Hepatic stellate cell (primary cell): Measurements from ENCODE around the gene AFDN.

Source experiments
- DNase-seq: peaks from one replicate; pipeline ENCODE4 v3.0.0; 2011; ENCODE audit warnings: low spot score

The AFDN gene

DNA sequence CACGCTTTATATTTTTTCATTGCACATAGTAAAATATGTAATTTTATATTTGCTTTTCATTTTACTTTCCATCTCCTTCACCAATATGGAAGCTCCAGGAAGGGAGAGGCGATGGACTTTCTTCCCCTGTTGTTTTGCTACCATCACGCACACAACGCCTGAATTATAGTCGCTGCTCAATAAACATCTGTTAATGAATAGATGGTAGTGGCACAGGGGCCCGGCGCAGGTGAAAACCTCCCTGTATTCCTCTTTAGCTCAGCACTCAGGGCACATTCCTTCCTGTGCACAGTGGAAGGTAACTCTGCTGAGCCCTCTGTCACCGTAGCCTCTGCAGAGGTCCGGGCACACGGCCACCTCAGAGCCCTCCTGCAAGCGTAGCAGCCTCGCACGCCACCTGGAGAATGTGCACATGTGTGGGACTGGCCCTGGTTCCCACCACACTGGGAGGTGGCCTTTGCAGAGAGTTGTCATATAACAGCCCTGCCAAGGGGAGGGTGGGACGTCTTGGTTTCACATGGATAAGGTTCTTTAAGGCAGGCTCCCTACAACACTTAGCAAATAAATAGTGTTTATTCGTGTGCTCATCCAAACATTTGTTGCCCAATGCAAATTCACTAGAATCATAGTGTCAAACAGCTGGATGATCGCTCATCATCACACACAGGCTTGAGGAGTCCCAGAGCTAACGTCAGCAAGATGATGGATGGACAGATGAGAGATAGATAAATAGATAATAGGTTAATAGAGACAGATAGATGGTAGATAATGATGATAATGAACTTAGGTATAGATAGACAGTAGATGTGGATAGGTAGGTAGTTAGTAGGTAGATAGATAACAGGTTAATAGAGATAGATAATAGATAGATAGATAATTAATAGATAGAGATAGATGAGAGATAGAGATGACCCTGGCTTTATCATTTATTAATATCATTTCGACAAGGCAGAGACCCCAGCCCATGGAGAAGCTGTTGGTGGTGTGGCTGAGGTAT is 32.3 kb upstream of the AFDN start:
- no peak for DNase-seq

DNA sequence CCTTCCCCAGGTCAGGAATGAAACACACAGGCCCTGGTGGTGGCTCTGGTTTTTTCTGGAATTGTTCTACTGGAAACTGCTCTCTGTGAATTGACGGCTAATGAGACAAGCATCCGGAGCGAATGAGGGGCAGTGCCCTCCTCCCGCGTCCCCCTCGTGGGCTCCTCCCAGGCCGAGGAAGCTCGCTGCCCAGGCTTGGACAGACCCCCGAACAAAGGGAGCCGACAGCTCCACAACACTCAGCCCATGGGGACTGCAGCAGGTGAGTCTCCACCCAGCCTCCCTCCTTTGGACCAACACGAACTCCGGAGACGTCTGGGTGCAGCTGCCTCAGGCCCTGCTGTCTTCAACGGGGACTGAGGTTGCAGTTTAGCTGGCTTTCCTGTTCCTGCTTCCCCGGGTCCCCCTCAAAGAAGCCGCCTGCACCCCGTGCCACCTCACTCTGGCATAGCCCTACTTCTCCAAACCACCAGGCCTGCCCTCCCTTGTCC is 31.3 kb upstream of the AFDN start:
- DNase-seq = no peak

DNA sequence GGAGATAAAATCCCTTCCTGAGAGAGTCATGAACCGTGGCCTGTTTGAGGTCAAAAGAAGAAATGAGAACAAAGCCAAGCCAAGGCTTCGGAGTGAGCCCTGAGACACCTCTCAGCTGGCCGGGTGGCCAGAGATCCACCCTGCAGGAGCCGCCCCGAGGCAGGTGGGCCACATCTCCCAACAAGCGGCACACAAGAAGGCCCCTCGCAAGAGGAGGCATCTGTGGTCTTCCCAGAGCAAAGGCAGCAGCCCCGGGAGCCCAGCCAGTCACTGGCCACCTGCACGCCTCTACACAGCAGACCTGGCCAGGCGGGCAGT is 30.9 kb upstream of the AFDN start:
- no peak for DNase-seq

DNA sequence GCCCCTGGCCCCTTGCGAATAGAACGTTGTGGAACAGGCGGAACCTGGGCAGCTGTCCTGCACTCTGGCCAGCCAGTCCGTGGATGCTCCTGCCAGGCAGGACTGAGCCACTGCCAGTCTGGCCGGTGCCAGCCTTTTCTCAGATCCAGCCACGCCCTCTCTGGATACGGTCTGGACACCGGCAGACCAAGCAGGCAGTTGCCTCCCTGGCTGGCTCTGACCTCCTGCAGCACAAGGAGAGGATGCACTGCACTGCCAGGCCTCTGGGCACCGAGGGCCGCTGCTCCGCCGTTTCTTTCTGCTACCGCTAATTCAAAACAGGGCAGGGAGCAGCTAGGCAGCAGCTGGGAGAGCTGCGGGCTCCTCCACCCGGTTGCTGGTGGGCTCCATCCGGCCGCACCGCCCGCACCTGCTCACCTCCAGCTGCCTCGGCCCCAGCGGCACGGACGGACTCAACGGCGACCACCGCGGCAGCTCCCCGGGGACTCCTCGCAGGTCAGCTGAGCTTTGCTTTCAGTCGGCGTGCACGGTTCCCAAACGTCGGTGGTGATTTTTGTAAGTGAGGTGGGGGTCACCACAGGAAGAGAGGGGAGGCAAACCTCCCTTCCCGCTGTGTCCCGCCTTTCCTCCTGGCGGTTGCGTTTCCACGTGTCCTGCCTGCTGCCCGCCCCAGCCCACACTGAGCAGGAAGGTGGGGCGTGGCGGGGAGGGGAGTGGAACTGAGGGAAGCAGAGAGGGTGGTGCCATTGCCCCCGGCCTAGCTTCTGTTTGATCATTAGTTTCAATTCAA is 30.3 kb upstream of the AFDN start:
- DNase-seq = no peak

DNA sequence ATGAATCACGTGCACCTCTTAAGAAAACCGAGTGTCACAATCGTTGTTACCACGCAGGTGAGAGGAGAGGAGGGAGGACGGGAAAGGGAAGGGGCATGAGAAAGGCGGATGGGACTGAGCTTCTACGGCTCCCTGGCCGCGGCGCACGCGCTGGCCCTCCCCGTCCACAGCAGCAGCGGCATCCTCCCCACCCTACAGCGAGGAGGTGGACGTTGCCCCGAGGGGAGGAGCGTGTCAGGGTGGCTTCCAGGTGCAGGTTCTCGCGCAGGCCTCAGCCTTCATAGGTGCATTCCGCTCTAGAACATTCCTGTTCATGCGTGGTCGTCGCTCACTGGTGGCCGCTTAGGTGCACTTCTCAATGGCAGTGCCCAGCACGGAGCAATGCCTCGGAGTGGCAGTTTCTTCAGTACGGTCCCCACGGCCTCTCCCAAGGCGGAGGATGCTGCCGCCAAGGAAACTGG is 29.7 kb upstream of the AFDN start:
- DNase-seq = no peak

DNA sequence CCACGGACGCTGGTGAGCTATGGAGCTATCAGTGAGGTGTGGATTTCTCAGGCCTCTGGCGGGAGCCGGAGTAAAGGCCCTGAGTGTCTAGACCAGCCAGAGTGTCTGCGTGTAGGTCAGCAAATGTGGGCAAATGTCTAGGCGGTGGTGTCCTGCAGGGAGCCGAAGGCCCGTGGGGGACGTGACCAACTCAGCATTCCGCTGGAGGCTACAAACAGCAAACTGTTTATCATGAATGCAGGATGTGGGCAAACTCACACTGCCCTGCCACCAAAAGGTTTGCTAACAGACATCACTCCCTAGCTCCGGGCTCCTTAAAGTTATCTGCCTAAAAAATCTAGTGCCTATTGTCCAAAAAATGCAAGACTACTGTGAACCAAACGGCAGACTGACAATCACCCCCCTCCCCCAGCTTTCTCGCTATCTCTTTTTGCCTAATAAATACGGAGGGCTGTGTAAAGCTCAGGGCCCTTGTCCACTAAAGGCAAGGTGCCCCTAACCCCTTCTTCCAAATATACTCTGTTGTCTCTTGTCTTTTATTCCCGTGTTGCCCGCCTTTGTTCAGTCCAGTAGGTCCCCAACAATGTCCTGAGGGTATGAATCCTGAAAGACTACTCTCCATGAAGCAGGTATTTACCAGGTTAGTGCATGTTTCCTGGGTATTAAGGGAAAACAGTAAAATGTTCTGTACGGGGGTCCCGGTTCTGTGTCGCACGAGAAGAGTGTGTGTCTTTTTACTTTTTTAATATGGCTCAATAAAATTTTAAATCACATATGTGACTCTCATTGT is 29.0 kb upstream of the AFDN start:
- no peak for DNase-seq

DNA sequence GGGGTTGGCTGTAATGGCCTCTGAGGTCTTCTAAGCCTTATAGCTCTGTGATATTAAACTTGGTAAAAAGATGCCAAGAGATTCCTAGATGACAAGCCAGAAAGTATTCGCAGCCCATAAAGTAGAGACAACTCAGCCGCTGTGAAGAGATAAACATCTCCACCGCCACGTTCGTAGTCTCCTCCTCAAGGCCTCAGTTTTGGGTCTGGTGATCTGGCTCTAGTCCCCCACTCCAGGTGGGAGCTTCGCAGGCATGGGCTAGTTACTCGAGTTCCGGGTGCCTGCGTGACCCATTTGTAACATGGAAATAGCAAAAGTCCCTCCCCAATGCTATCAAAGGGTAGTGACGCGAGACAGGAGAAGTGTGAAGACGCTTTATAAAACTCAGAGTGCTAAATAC is 28.3 kb upstream of the AFDN start:
- DNase-seq = no peak

DNA sequence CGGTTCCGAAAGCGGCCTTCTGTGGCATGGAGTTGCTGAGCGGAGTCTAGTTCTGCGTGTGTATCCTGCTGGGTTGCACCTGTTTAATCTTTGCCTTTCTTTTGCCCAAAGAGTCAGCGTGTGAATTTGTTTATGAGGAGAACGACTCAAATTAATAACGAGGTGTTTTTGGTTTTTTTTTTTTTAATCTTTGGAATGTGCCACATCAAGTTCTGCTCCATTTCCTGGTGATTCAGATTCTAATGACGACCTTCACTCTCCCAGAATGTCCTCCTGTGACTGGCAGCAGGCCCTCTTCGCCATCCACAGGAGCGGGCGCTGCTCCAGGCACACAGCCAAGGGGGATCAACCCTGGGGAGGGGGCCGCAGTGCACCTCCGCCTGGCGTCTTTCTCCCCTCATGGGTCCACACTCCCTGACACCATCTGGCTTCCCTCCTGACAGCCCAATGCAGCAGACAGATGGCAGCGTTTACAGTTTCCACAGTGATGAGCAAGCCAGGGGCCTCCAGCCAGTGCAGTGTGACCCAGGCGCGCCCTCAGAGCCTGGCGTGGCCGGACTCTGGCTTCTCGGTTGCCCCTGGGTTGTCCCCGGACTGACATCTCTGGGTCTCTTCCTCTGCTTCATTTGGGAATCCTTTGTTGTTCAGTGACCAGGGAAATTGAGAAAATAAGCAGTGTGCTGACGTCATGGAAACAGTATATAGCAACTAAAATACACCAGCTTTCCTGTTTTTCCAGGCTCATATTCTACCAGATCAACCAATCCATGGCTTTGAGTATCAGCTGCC is 27.5 kb upstream of the AFDN start:
- DNase-seq = no peak

DNA sequence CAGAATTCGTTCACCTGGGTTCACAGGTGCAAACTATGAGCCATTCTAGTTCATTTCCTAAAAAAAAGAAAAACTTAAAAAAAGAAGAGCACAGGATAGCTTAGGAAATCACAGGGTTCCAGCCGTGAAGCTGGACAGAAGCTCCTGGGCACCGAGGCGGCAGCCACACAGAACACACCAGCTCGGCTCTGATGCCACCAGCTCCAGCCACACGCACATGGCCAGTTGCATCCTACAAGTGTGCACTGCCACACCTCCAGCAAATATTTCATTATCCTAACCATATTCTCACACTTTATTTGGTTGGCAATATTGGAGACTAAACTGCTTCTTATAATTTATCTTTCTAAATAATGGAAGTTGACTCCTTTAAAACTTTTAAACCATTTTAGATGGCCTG is 26.2 kb upstream of the AFDN start:
- DNase-seq = no peak

DNA sequence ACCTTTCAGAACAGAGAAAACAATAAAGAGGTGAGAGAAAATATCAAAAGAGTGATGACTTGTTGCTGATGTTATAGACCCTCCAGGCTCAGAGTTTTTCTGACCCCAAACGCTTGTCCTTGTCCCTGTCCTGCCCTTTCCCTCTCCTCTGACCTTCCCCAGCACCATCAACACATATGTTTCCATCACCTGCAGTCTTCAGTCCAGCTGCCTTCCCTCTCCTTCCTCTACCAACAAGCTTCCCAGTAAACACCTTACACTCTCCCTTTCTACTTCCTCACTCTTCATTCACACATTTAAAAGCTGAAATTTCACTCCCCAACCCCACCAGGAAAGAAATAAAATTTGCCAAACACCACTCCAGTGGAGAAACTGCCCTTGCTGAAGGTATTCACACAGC is 25.4 kb upstream of the AFDN start:
- no peak for DNase-seq

DNA sequence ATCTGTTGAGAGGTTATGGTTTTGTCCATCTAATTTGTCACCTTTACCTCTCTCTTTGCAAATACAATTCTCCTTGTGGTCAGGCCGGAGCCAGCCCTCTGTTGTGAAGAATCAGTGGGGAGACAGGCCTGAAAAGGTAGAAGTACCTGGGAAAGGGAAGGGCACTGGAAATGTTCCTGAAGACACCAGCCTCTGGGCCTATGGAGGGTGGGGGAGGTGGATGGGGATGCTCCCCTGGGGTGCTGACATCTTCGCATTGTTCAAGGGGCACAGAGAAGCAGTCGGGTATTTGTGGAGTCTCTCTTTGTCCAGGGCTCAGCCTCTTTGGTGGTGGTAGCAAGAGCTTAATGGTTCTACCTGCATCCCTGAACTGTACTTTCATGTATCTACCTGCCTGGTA is 24.4 kb upstream of the AFDN start:
- DNase-seq = no peak

DNA sequence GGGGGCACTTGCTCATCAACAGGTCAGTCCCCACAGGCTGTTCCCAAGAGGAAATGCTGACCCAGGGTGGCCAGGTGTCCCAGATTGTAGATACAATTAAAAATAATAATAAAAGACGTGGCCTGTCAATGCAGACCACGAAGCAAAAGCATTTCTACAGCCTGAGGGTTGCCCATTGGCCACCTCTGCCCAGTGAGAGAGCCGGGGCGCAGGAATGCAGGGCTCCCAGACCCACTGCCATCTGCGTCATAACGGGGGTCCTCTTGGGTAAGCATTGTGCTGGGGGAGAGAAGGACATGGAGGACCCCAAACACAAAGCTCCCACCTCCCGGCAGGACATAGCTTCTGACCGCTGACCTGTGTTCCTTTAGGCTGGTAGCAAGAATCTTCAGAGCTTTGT is 22.9 kb upstream of the AFDN start:
- no peak for DNase-seq

DNA sequence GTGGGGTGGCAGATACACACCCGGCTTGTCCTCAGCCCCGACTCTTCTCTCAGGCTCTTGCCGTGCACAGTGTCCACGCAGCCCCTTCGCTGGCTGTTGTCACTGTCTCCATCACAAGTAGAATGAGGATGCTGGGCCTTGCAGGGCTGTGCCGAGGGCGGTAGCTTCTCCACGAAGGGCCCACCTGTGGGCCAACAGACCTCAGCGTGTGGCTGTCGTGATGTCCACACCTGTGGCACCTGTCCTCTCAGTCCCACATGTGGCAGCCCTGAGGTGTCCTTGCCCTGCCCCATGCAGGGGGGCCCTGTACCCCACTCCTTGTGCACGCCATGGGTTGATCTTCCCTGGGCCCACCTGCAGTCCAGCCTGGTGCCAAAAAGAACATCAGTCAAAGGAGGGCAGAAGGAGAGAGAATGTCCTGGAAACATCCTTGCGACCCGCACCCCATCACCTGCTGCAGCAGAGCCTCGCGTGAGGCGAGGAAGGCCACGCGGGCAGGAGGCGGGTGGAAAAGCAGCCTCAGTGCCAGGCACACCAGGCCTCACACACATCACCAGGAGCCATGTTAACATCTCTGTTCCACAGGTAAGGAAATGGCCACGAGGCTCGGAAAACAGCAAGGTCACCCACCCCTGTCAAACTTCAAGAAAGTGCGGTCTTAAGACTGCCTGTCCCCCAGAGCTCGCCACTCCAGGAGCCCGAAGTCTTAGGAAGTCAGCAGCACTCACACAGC is 22.3 kb upstream of the AFDN start:
- no peak for DNase-seq

DNA sequence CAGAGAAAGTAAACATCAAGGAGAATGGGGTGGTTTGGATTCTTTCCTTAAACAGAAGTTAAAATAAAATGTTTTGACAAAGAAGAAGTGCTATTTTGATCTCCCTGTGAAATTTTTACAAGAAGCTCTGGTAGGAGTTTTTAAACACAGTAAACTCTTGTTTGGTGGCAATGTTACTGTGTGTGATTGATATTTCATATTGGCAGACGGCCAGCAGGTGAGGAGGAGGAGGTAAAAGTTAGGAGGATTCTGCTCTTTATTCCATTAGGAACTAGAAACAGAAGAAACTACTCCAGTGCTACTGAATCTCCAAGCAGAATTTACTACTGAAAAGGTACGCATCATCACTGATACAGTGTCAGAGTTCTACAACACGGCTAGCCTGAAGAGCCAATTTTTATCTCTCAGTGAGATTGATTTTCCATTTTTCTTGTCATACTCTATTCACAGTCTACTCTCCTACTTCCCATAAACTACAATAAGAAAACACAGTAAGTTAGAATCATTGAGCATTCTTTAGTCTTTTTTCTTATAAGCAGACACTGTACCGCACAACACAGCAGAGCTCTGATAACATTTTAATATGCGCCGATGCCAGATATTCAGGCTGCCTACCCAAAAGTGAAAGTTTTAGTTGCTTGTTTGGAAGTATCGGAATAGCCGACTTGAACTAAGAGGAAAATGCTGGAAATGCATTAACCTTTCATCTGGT is 21.2 kb upstream of the AFDN start:
- DNase-seq = no peak

DNA sequence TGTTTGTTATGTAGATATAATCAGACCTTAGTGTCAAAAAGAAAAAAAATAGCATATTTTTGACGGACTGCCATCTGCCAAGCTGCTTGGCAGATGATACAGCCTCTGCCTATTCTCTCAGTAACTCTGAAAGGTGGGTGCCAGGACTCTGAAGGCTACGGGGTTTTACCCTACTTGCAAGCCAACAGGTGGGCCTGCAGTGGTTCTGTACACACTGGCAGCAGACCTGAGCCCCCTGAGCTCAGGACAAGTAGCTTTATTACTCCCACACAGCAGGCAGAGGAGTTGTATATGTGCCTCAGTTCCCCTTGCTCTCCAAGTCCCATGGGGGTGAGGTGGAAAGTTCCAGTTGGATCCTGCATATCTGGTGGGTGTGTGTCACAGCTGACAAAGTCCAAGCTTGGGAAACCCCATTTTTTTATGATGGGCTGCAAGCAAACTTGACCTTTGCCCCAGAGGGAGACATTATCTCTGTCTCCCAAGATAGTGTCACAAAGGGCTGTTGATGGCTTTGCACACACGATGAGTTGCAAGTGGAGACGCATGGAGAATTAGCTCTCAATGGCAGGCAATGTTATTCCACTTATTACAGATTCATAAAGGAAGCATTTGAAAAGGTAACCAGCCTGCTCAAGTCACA is 20.5 kb upstream of the AFDN start:
- no peak for DNase-seq

DNA sequence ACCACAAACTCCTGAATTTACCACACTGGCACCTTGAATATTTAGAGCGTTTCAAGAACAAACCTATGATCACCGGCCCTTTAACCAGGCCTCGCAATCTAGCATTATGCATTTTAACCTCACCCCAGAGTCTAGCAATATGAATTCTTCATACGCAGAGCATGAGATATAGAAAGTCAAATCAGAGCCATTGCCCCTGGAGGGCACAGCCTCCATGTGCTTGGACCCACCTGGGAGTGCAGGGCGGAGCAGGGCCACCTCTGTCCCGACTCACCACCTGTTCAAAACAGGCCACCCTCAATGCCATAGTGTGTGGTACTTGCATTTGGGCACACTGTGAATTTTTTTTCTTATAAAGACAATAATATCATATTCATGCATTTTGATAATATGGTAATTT is 19.5 kb upstream of the AFDN start:
- no peak for DNase-seq

DNA sequence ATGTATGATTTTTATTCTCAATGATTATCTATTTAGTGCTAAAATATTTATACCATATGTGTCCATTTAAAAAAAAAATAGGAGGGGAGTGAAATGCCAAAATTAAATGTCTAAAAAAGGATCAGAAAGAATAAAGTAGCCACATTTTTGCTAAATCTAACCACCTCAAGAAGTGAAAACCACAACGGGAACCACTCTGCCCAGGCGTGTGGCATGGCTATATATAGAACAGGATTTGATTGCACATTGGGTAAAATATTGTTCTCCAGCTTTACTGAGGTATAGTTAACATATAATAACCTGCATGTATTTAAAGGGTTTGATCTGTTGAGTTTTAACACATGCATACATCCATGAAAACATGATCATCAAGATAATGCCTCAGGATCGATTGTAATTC is 19.0 kb upstream of the AFDN start:
- DNase-seq = no peak

DNA sequence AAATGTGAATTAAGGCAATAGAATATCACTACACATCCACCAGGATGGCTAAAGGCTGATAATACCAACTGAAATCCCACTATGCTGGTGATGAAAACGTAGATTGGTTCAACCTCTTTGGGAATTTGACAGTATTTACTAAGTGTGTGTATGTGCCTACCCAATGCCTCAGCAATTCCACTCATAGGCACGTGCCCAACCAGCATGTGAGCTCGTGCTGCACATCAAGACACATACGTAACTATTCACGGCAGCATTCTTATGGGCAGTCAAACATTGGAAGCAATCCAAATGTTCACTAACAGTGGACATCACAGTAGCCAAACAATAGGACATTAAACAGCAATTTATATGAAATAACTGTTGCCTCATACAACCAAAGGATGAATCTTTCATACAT is 15.7 kb upstream of the AFDN start:
- DNase-seq = no peak

DNA sequence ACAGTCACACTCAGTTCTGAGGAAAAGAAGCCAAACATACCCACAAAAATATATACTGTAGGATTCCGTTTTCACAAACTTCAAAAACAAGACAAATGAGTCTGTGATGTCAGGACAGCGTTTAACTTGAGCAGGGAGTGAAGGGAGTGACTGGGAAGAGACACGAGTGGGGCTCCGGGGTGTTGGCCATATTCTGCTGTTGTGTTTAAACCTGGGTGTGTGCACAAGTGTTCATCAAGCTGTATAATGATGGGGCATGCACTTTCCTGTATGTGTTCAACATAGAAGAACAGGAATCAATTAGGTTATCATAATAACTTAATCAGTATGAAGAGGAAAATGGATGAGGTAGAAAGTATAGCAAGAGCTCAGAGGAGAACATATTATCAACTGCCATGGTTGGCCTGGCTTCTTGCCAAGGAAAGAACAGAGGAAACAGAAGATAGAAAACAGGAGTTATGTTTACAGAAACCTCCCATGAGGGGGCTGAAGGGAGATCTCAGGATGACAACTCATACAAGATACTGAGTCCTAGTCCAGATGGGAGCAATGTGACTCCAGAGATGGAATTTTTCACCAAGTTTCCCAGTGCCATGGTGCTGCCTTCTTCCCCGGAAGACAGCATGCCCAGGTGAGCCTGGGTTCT is 15.1 kb upstream of the AFDN start:
- no peak for DNase-seq
